IMR-90 (cell line): ENCODE data around the gene KDSR. TPM values are rescaled to one million over a fixed set of nuclear protein-coding genes. Genes with fewer than 3 reads are reported as not detected.

Source experiments
- ATAC-seq: fragments of 200-7000 bp; cut with Tn5 transposase; 2 replicates; pipeline ENCODE4 v1.9.1; 2020; ENCODE audit warnings: low read depth, mild to moderate bottlenecking, moderate library complexity
- BruUV-seq: library from RNA; stranded (reverse); fragments of 400-500 nt; replicated peaks from 2 replicates; lab custom pipeline; 2021; lab: Mats Ljungman, UMichigan
- CTCF ChIA-PET: fragments of 300-600 bp; formaldehyde crosslinking; extraction: SDS; loops from one replicate; lab custom pipeline; 2021; ENCODE audit warnings: antibody characterized with exemption; lab: Yijun Ruan, JAX
- POLR2A ChIA-PET: fragments of 300-600 bp; sonication (Branson Sonifier 250); formaldehyde crosslinking; loops from one replicate; lab custom pipeline; 2022; ENCODE audit warnings: antibody characterized with exemption; ENCODE audit not compliant: unreplicated experiment; lab: Charles Lee
- DNase-seq: peaks from one replicate; pipeline ENCODE4 v3.0.0; 2013
- H2AFZ ChIP-seq: replicated peaks from 2 replicates; pipeline ENCODE3; 2013; ENCODE audit warnings: low read length, mild to moderate bottlenecking; ENCODE audit not compliant: poor library complexity
- H2AK5ac ChIP-seq: 2 replicates; pipeline ENCODE4 v1.6.1; 2013; ENCODE audit warnings: low read depth, low read length, inconsistent platforms
- H2AK9ac ChIP-seq: replicated peaks from 2 replicates; pipeline ENCODE3; 2013; ENCODE audit warnings: mild to moderate bottlenecking, low read depth, low read length, moderate library complexity; ENCODE audit not compliant: poor library complexity
- H2BK120ac ChIP-seq: 2 replicates; pipeline ENCODE4 v1.6.1; 2013; ENCODE audit warnings: low read depth, low read length, inconsistent platforms
- H2BK15ac ChIP-seq: 3 replicates; pipeline ENCODE4 v1.6.1; 2013; ENCODE audit warnings: low read depth, low read length, inconsistent platforms
- H2BK20ac ChIP-seq: 2 replicates; pipeline ENCODE4 v1.6.1; 2013; ENCODE audit warnings: low read depth, mild to moderate bottlenecking, inconsistent platforms, low read length, moderate library complexity
- H2BK5ac ChIP-seq: 2 replicates; pipeline ENCODE4 v1.6.1; 2013; ENCODE audit warnings: mild to moderate bottlenecking, low read depth, low read length, inconsistent platforms; ENCODE audit not compliant: poor library complexity, severe bottlenecking
- H3K14ac ChIP-seq: replicated peaks from 2 replicates; pipeline ENCODE4 v1.6.1; 2013; ENCODE audit warnings: low read depth, low read length, inconsistent platforms
- H3K18ac ChIP-seq: 2 replicates; pipeline ENCODE4 v1.6.1; 2013; ENCODE audit warnings: low read depth, low read length, control low read depth
- H3K23ac ChIP-seq: 2 replicates; pipeline ENCODE4 v1.6.1; 2013; ENCODE audit warnings: low read depth, low read length, inconsistent platforms
- H3K27ac ChIP-seq: 2 replicates; pipeline ENCODE4 v1.5.1; 2013; ENCODE audit warnings: mild to moderate bottlenecking, control low read depth, low read length; ENCODE audit not compliant: insufficient read depth
- H3K27me3 ChIP-seq: 2 replicates; pipeline ENCODE4 v1.6.1; 2013; ENCODE audit warnings: low read length; ENCODE audit not compliant: control insufficient read depth, insufficient read depth
- H3K36me3 ChIP-seq: 2 replicates; pipeline ENCODE4 v1.6.1; 2013; ENCODE audit warnings: low read length, mixed read lengths; ENCODE audit not compliant: control insufficient read depth, insufficient read depth
- H3K4ac ChIP-seq: 2 replicates; pipeline ENCODE4 v1.6.1; 2013; ENCODE audit warnings: low read depth, low read length, inconsistent platforms
- H3K4me1 ChIP-seq: 2 replicates; pipeline ENCODE4 v1.6.1; 2013; ENCODE audit warnings: low read length, mixed read lengths; ENCODE audit not compliant: control insufficient read depth, insufficient read depth
- H3K4me2 ChIP-seq: 2 replicates; pipeline ENCODE4 v1.6.1; 2013; ENCODE audit warnings: low read depth, mild to moderate bottlenecking, control low read depth, low read length, moderate library complexity
- H3K4me3 ChIP-seq: 2 replicates; pipeline ENCODE4 v1.5.1; 2013; ENCODE audit warnings: low read depth, mild to moderate bottlenecking, control low read depth, low read length, moderate library complexity; ENCODE audit not compliant: insufficient read depth
- H3K56ac ChIP-seq: 2 replicates; pipeline ENCODE4 v1.6.1; 2013; ENCODE audit warnings: low read length, inconsistent platforms; ENCODE audit not compliant: insufficient read depth; ENCODE audit errors: extremely low read depth
- H3K79me1 ChIP-seq, 2 experiments: 2 replicates each; pipeline ENCODE4 v1.6.1; 2013; ENCODE audit warnings: low read length in 2 of 2, inconsistent platforms in 1 of 2, low read depth in 1 of 2
- H3K9ac ChIP-seq: 2 replicates; pipeline ENCODE4 v1.6.1; 2013; ENCODE audit warnings: low read depth, low read length, control low read depth
- H3K9me1 ChIP-seq: 2 replicates; pipeline ENCODE4 v1.6.1; 2013; ENCODE audit warnings: low read length, inconsistent platforms; ENCODE audit not compliant: insufficient read depth
- H3K9me3 ChIP-seq: 2 replicates; pipeline ENCODE4 v1.6.1; 2013; ENCODE audit warnings: low read length; ENCODE audit not compliant: control insufficient read depth, insufficient read depth
- H4K20me1 ChIP-seq: 2 replicates; pipeline ENCODE4 v1.6.1; 2013; ENCODE audit warnings: low read length, inconsistent platforms; ENCODE audit not compliant: insufficient read depth
- H4K5ac ChIP-seq: 2 replicates; pipeline ENCODE4 v1.6.1; 2013; ENCODE audit warnings: mild to moderate bottlenecking, low read depth, low read length, control low read depth
- H4K8ac ChIP-seq, 2 experiments: 2 replicates each; pipeline ENCODE4 v1.6.1; 2013; ENCODE audit warnings: low read depth in 2 of 2, low read length in 2 of 2, control low read depth in 1 of 2, inconsistent platforms in 1 of 2
- H4K91ac ChIP-seq: 2 replicates; pipeline ENCODE4 v1.6.1; 2013; ENCODE audit warnings: low read depth, low read length, inconsistent platforms; ENCODE audit not compliant: insufficient read depth
- BHLHE40 ChIP-seq: fragments of 150-350 bp; IDR thresholded peaks from 2 replicates; pipeline ENCODE4 v1.6.1; 2016; ENCODE audit warnings: mild to moderate bottlenecking, low read depth, low read length
- CEBPB ChIP-seq: IDR thresholded peaks from 2 replicates; pipeline ENCODE4 v1.6.1; 2012; ENCODE audit warnings: low read depth, low read length, improper control_type of control experiment
- CHD1 ChIP-seq: IDR thresholded peaks from 2 replicates; pipeline ENCODE4 v1.6.1; 2012; ENCODE audit warnings: low read depth, low read length, improper control_type of control experiment
- ELK1 ChIP-seq: fragments of 150-350 bp; IDR thresholded peaks from 2 replicates; pipeline ENCODE4 v1.6.1; 2016; ENCODE audit warnings: low read depth, mild to moderate bottlenecking, low read length, moderate library complexity, borderline replicate concordance
- FOS ChIP-seq: fragments of 150-350 bp; IDR thresholded peaks from 2 replicates; pipeline ENCODE4 v1.6.1; 2016; ENCODE audit warnings: low read depth, low read length
- MAFK ChIP-seq: IDR thresholded peaks from 2 replicates; pipeline ENCODE4 v1.6.1; 2012; ENCODE audit warnings: low read depth, low read length, improper control_type of control experiment
- MAZ ChIP-seq: IDR thresholded peaks from 2 replicates; pipeline ENCODE4 v1.6.1; 2012; ENCODE audit warnings: low read depth, mild to moderate bottlenecking, low read length, improper control_type of control experiment, moderate library complexity, borderline replicate concordance
- MXI1 ChIP-seq: IDR thresholded peaks from 2 replicates; pipeline ENCODE4 v1.6.1; 2012; ENCODE audit warnings: low read depth, mild to moderate bottlenecking, low read length, moderate library complexity, borderline replicate concordance
- NFE2L2 ChIP-seq: fragments of 150-350 bp; IDR thresholded peaks from 2 replicates; pipeline ENCODE4 v1.6.1; 2016; ENCODE audit warnings: low read depth, mild to moderate bottlenecking, low read length
- POLR2A ChIP-seq: IDR thresholded peaks from 2 replicates; pipeline ENCODE4 v1.6.1; 2012; ENCODE audit warnings: mild to moderate bottlenecking, low read depth, low read length
- RAD21 ChIP-seq: IDR thresholded peaks from 2 replicates; pipeline ENCODE4 v1.6.1; 2012; ENCODE audit warnings: low read length, improper control_type of control experiment
- RCOR1 ChIP-seq: IDR thresholded peaks from 2 replicates; pipeline ENCODE4 v1.6.1; 2012; ENCODE audit warnings: mild to moderate bottlenecking, low read length, improper control_type of control experiment; ENCODE audit not compliant: insufficient replicate concordance
- RFX5 ChIP-seq: IDR thresholded peaks from 2 replicates; pipeline ENCODE4 v1.8.0; 2012; ENCODE audit warnings: low read depth, mild to moderate bottlenecking, low read length, moderate library complexity
- SMC3 ChIP-seq: fragments of 150-350 bp; IDR thresholded peaks from 2 replicates; pipeline ENCODE4 v1.6.1; 2016; ENCODE audit warnings: low read depth, mild to moderate bottlenecking, antibody characterized with exemption, low read length, moderate library complexity
- WGBS, 2 experiments: methylation state at CpG; one replicate each; pipeline versions ENCODE4 v1.1.5 to v1.1.7; 2013; ENCODE audit warnings: missing lambda C conversion rate in 2 of 2; ENCODE audit not compliant: insufficient read length in 1 of 2; ENCODE audit errors: extremely low coverage in 2 of 2; 5-methylcytosine and 5-hydroxymethylcytosine counted together
- dilution Hi-C: fragments of 300-500 bp; cut with HindIII; formaldehyde crosslinking; loops from one replicate; pipeline ENCODE4 v1.14.3; 2018; ENCODE audit warnings: low sequenced_read_pairs; ENCODE audit not compliant: unreplicated experiment
- in situ Hi-C: fragments of 300-500 bp; cut with MboI; formaldehyde crosslinking; loops from 3 replicates; pipeline ENCODE4 v1.14.3; 2019; ENCODE audit warnings: low sequenced_read_pairs, inconsistent platforms, mixed read lengths
- intact Hi-C: fragments of 100-400 bp; cut with micrococcal nuclease; formaldehyde crosslinking; loops from 2 replicates; pipeline ENCODE4 v1.10.0; 2022
- polyA plus RNA-seq, 3 experiments: library from polyadenylated mRNA; depleted of rRNA; stranded (reverse); fragments of >200 nt; gene quantifications; 2 replicates each; pipeline ENCODE4 v1.2.3, GENCODE V29; 2012; ENCODE audit warnings: low replicate concordance in 1 of 3
- total RNA-seq: library from RNA; depleted of rRNA; stranded (reverse); fragments of >200 nt; gene quantifications from 2 replicates; pipeline ENCODE4 v1.2.3, GENCODE V29; 2012
- TF ChIP-seq, protein P1 (sequence below): fragments of 150-350 bp; IDR thresholded peaks from 2 replicates; pipeline ENCODE4 v1.6.1; 2017; ENCODE audit warnings: mild to moderate bottlenecking, antibody characterized with exemption, low read length, low read depth
- TF ChIP-seq, protein P2 (sequence below): conservative IDR thresholded peaks from 2 replicates; pipeline ENCODE4 v1.5.1; 2012; ENCODE audit warnings: mild to moderate bottlenecking, low read depth, low read length, improper control_type of control experiment

KDSR gene
- total and polyA plus RNA-seq, 2 of the 4 experiments (the other 2 are of a cell fraction), result 21.5 to 21.9 TPM

DNA sequence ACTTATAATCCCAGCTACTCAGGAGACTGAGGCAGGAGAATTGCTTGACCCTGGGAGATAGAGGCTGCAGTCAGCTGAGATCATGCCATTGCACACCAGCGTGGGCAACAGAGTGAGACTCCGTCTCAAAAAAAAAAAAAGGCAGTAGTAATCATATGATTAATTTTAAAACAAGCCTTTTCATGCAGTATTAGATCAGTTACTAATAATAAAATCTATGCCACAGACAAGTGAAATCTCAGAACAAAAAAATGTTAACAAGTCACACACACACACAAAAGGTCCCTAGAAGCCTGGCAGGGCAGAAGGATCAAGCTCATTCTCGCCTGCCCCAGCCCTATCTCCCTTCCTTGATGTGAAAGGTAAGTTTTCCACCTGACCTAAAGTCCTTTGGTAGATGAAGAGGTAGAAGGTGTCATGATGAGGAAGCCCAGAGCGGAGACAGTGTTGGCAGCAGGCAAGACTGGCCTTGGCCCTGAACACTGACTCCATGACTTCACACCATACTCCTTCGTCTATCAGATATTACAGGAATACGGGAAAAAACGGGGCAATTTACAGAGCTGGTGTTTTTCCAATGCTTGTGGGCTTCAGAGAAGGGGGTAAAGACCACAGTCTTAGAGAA, 10.6 kb downstream of the KDSR start:
- dilution Hi-C loops (no loop called here), intact Hi-C loops (no loop called here), in situ Hi-C loops (no loop called here)
- no peak overlapping the region for H4K5ac ChIP-seq
- H2BK15ac ChIP-seq, result no peak overlapping the region
- no peaks in the 10 kb centered on the region for H3K27me3 ChIP-seq
- H2BK5ac ChIP-seq, result no peak overlapping the region
- no peaks in the 10 kb centered on the region for H3K4me1 ChIP-seq
- no peak overlapping the region for H3K14ac ChIP-seq
- no peaks in the 10 kb centered on the region; the same call in 1 of the 2 replicates for H4K20me1 ChIP-seq
- no peak overlapping the region for H2AK5ac ChIP-seq
- no peak overlapping the region for H2BK120ac ChIP-seq
- peaks cover 6 to 13% of the 10 kb centered on the region in 2 experiments; a peak in 2 of 4 replicates for H3K79me1 ChIP-seq
- ChIA-PET POLR2A (interaction anchor here (0.7 to 1.2 kb wide), 2 partner anchors 10 to 25 kb away, joined by 4 to 11 read pairs; no protein-coding TSS in a partner anchor), CTCF (no interaction called here)
- no CpG with 5 or more reads among the region's 7 CpGs for WGBS, 2 experiments
- no peak for DNase-seq
- no peak overlapping the region for H3K23ac ChIP-seq
- BruUV-seq, result no TSS peak
- TF ChIP-seq BHLHE40 (no peak), MAFK (no peak), RAD21 (no peak), FOS (no peak), CEBPB (no peak), RFX5 (no peak), MAZ (no peak), MXI1 (no peak), NFE2L2 (no peak), POLR2A (no peak), ELK1 (no peak), CHD1 (no peak), RCOR1 (no peak), SMC3 (no peak)
- TF ChIP-seq, protein P1, sequence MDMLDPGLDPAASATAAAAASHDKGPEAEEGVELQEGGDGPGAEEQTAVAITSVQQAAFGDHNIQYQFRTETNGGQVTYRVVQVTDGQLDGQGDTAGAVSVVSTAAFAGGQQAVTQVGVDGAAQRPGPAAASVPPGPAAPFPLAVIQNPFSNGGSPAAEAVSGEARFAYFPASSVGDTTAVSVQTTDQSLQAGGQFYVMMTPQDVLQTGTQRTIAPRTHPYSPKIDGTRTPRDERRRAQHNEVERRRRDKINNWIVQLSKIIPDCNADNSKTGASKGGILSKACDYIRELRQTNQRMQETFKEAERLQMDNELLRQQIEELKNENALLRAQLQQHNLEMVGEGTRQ, result no peak
- TF ChIP-seq, protein P2, sequence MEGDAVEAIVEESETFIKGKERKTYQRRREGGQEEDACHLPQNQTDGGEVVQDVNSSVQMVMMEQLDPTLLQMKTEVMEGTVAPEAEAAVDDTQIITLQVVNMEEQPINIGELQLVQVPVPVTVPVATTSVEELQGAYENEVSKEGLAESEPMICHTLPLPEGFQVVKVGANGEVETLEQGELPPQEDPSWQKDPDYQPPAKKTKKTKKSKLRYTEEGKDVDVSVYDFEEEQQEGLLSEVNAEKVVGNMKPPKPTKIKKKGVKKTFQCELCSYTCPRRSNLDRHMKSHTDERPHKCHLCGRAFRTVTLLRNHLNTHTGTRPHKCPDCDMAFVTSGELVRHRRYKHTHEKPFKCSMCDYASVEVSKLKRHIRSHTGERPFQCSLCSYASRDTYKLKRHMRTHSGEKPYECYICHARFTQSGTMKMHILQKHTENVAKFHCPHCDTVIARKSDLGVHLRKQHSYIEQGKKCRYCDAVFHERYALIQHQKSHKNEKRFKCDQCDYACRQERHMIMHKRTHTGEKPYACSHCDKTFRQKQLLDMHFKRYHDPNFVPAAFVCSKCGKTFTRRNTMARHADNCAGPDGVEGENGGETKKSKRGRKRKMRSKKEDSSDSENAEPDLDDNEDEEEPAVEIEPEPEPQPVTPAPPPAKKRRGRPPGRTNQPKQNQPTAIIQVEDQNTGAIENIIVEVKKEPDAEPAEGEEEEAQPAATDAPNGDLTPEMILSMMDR, result no peak
- no peak overlapping the region for H4K91ac ChIP-seq
- H3K9me1 ChIP-seq, result no peaks in the 10 kb centered on the region
- H3K18ac ChIP-seq, result no peak overlapping the region
- no peak for ATAC-seq
- no peaks in the 10 kb centered on the region for H3K9me3 ChIP-seq
- H3K4me2 ChIP-seq, result no peak overlapping the region
- H3K36me3 ChIP-seq, result peaks cover 51% of the 10 kb centered on the region
- no peak overlapping the region for H4K8ac ChIP-seq
- no peak overlapping the region for H3K4ac ChIP-seq
- no peak overlapping the region for H3K56ac ChIP-seq
- no peak overlapping the region for H2AFZ ChIP-seq
- H2BK20ac ChIP-seq, result no peak overlapping the region
- no peak overlapping the region for H2AK9ac ChIP-seq
- no peak overlapping the region for H3K27ac ChIP-seq
- no peak overlapping the region for H3K9ac ChIP-seq
- no peak overlapping the region for H3K4me3 ChIP-seq
